ENCODE data around the gene RAB9B.

DNA sequence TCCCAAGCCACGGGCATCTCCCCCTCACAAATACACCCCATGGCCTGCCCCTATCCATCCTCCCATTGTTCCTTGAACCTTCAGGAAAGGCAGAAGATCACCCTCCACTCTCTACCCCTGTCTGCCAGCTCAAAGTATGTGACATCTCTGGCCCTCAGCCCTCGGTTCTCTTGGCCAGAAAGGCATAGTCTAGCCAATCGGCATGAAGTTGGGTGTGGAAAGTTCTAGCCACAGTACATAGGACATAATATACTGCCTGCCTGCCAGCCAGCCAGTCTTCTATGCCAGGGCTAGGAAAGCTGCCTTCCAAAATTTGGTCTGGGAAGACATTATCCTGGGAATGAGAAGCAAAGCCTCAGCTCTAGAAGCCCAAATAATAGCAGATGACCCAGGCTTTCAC lies 58.6 kb downstream of the RAB9B start:
- TF ChIP-seq, protein P1, sequence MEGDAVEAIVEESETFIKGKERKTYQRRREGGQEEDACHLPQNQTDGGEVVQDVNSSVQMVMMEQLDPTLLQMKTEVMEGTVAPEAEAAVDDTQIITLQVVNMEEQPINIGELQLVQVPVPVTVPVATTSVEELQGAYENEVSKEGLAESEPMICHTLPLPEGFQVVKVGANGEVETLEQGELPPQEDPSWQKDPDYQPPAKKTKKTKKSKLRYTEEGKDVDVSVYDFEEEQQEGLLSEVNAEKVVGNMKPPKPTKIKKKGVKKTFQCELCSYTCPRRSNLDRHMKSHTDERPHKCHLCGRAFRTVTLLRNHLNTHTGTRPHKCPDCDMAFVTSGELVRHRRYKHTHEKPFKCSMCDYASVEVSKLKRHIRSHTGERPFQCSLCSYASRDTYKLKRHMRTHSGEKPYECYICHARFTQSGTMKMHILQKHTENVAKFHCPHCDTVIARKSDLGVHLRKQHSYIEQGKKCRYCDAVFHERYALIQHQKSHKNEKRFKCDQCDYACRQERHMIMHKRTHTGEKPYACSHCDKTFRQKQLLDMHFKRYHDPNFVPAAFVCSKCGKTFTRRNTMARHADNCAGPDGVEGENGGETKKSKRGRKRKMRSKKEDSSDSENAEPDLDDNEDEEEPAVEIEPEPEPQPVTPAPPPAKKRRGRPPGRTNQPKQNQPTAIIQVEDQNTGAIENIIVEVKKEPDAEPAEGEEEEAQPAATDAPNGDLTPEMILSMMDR (IDR thresholded peaks at IDR 0.05) = no peak
- TF ChIP-seq POLR2AphosphoS5 (IDR thresholded peaks at IDR 0.05) = no peak

Data from stomach (tissue), 4 donors.